Choroid plexus epithelial cell (primary cell): ENCODE results near the gene PUS3.
A peak's percentile ranks its signal among the peaks of the same experiment; 100 is the strongest.

Source experiments
- DNase-seq: peaks from one replicate; pipeline ENCODE4 v3.0.0-alpha.2; 2010; ENCODE audit warnings: low read depth
- H3K4me3 ChIP-seq: 2 replicates; pipeline ENCODE4 v1.5.1; 2011; ENCODE audit warnings: low read depth, mild to moderate bottlenecking, control low read depth, low read length, moderate library complexity
- CTCF ChIP-seq: conservative IDR thresholded peaks from 2 replicates; pipeline ENCODE4 v1.5.1; 2011; ENCODE audit warnings: low read depth, mild to moderate bottlenecking, control low read depth, inconsistent platforms, low read length, moderate library complexity

PUS3 gene

GRCh38 chr11:125925247-125925740 is 22.3 kb upstream of the PUS3 start:
- TF ChIP-seq CTCF: no peak
- H3K4me3 ChIP-seq: no peak overlapping the region
- DNase-seq: peak; percentile 8

- no peak for TF ChIP-seq CTCF
- no peak for DNase-seq
- H3K4me3 ChIP-seq: no peak overlapping the region
These were observed 21.5 kb upstream of the PUS3 start for GRCh38 chr11:125924384-125925007.

GRCh38 chr11:125923633-125924032 is 20.6 kb upstream of the PUS3 start:
- H3K4me3 ChIP-seq: no peak overlapping the region
- no peak for TF ChIP-seq CTCF
- no peak for DNase-seq

GRCh38 chr11:125923012-125923579 is 20.1 kb upstream of the PUS3 start:
- H3K4me3 ChIP-seq: no peak overlapping the region
- peak; percentile 84 for DNase-seq
- TF ChIP-seq CTCF: peak; percentile 93

- DNase-seq: no peak
- no peak for TF ChIP-seq CTCF
- no peak overlapping the region for H3K4me3 ChIP-seq
These were observed 19.1 kb upstream of the PUS3 start for GRCh38 chr11:125922156-125922555.

GRCh38 chr11:125921042-125921441 is 18.0 kb upstream of the PUS3 start:
- TF ChIP-seq CTCF: no peak
- DNase-seq: no peak
- H3K4me3 ChIP-seq: no peak overlapping the region
